HepG2 (cell line): Measurements from ENCODE around the gene UBR3. TPM values are rescaled to one million over a fixed set of nuclear protein-coding genes. Genes with fewer than 3 reads are reported as not detected.

ENCODE experiments used
- AGO2 ChIP-seq: fragments of 200-400 bp; formaldehyde crosslinking; optimal IDR thresholded peaks from 2 replicates; pipeline ENCODE3; 2017; ENCODE audit warnings: mild to moderate bottlenecking, low read depth, low read length, moderate library complexity
- ARHGAP35 ChIP-seq: sonication (generic); formaldehyde crosslinking; IDR thresholded peaks from 2 replicates; pipeline ENCODE4 v1.9.0; 2022; ENCODE audit warnings: mild to moderate bottlenecking, inconsistent platforms, moderate library complexity, missing genetic modification reagents, borderline replicate concordance
- GFI1 ChIP-seq: sonication (generic); formaldehyde crosslinking; IDR thresholded peaks from 2 replicates; pipeline ENCODE4 v1.5.0; 2020; ENCODE audit warnings: missing genetic modification reagents, mild to moderate bottlenecking, borderline replicate concordance
- HNRNPK ChIP-seq: fragments of 200-400 bp; formaldehyde crosslinking; IDR thresholded peaks from 2 replicates; pipeline ENCODE4 v1.6.1; 2018; ENCODE audit warnings: low read length, low read depth, moderate library complexity, mild to moderate bottlenecking; ENCODE audit not compliant: poor library complexity, severe bottlenecking
- HNRNPLL ChIP-seq: fragments of 200-400 bp; formaldehyde crosslinking; IDR thresholded peaks from 2 replicates; pipeline ENCODE4 v1.6.1; 2017; ENCODE audit warnings: mild to moderate bottlenecking, low read depth, low read length; ENCODE audit not compliant: poor library complexity, severe bottlenecking
- HOXA9 ChIP-seq: sonication (generic); formaldehyde crosslinking; IDR thresholded peaks from 2 replicates; pipeline ENCODE4 v1.8.1; 2022; ENCODE audit warnings: missing genetic modification reagents, mild to moderate bottlenecking, moderate library complexity, borderline replicate concordance
- KAT7 ChIP-seq: IDR thresholded peaks from 2 replicates; pipeline ENCODE4 v1.6.1; 2018; ENCODE audit warnings: borderline replicate concordance, missing compliant biosample characterization
- KLF13 ChIP-seq: sonication (generic); formaldehyde crosslinking; IDR thresholded peaks from 2 replicates; pipeline ENCODE4 v1.4.0; 2020; ENCODE audit warnings: mild to moderate bottlenecking, missing genetic modification reagents
- NFYC ChIP-seq: IDR thresholded peaks from 2 replicates; pipeline ENCODE4 v1.6.1; 2016; ENCODE audit warnings: missing genetic modification reagents, missing compliant biosample characterization
- NKX3-1 ChIP-seq: sonication (generic); formaldehyde crosslinking; IDR thresholded peaks from 2 replicates; pipeline ENCODE4 v1.5.0; 2020; ENCODE audit warnings: missing genetic modification reagents
- PBX2 ChIP-seq: IDR thresholded peaks from 2 replicates; pipeline ENCODE4 v1.6.1; 2016; ENCODE audit warnings: control low read depth
- PHB2 ChIP-seq: fragments of 450-650 bp; IDR thresholded peaks from 2 replicates; pipeline ENCODE4 v1.6.1; 2018; ENCODE audit not compliant: partially characterized antibody
- SNAI1 ChIP-seq: sonication (generic); formaldehyde crosslinking; IDR thresholded peaks from 2 replicates; pipeline ENCODE4 v1.5.0; 2020; ENCODE audit warnings: mild to moderate bottlenecking, missing genetic modification reagents, borderline replicate concordance
- SP1 ChIP-seq, 2 experiments: fragments of 450-650 bp in 1 of 2; sonication (generic) in 1 of 2; formaldehyde crosslinking in 1 of 2; IDR thresholded peaks; 2 replicates each; pipeline versions ENCODE4 v1.4.0 to v1.6.1; 2016 to 2020; ENCODE audit warnings: missing genetic modification reagents in 1 of 2
- TARDBP ChIP-seq: sonication (generic); formaldehyde crosslinking; IDR thresholded peaks from 2 replicates; pipeline ENCODE4 v1.8.0; 2022; ENCODE audit warnings: mild to moderate bottlenecking, missing genetic modification reagents
- TMF1 ChIP-seq: sonication (generic); formaldehyde crosslinking; IDR thresholded peaks from 2 replicates; pipeline ENCODE4 v1.8.1; 2022; ENCODE audit warnings: low read depth, missing genetic modification reagents
- TOE1 ChIP-seq: sonication (generic); formaldehyde crosslinking; IDR thresholded peaks from 2 replicates; pipeline ENCODE4 v1.4.0; 2020; ENCODE audit warnings: mild to moderate bottlenecking, missing genetic modification reagents
- ZNF770 ChIP-seq: sonication (generic); formaldehyde crosslinking; IDR thresholded peaks from 2 replicates; pipeline ENCODE4 v1.5.0; 2020; ENCODE audit warnings: mild to moderate bottlenecking, missing genetic modification reagents
- ZNF879 ChIP-seq: sonication (generic); formaldehyde crosslinking; IDR thresholded peaks from 2 replicates; pipeline ENCODE4 v1.8.1; 2023; ENCODE audit warnings: missing genetic modification reagents
- polyA plus RNA-seq, 8 experiments: library from polyadenylated mRNA; depleted of rRNA in 3 of 8; stranded (reverse) in 7 of 8; unstranded in 1 of 8; fragments of >200 nt; fragmentation: Illumina TruSeq in 4 of 8; extraction: Trizol in 4 of 8; gene quantifications; 2 replicates each; pipeline versions ENCODE4 v1.2.1 to v1.2.3, GENCODE V29; 2011 to 2016; ENCODE audit warnings: low read depth in 4 of 8, missing spikeins in 1 of 8, mixed read lengths in 1 of 8; ENCODE audit not compliant: insufficient read depth in 1 of 8
- total RNA-seq, 5 experiments: library from RNA; depleted of rRNA; stranded (reverse); fragments of >200 nt; fragmentation: Illumina TruSeq; extraction: Trizol; gene quantifications; 2 replicates each; pipeline ENCODE4 v1.2.3, GENCODE V29; 2016; ENCODE audit warnings: low read depth in 1 of 5
- TF ChIP-seq, protein P1 (sequence below): sonication (generic); formaldehyde crosslinking; IDR thresholded peaks from 2 replicates; pipeline ENCODE4 v1.4.0; 2020; ENCODE audit warnings: missing genetic modification reagents
- TF ChIP-seq, protein P2 (sequence below): sonication (generic); formaldehyde crosslinking; IDR thresholded peaks from 2 replicates; pipeline ENCODE4 v1.4.0; 2020; ENCODE audit warnings: mild to moderate bottlenecking, missing genetic modification reagents

The UBR3 gene
- total and polyA plus RNA-seq, 2 of the 13 experiments (the other 11 are each of a cell fraction or from before 2014, with no cell fraction given), result 15.1 to 28.0 TPM

GRCh38 chr2:169827272-169828140 lies at the start of gene UBR3 (continued):
- TF ChIP-seq ZNF770 (CRISPR knock-in tag) (0 out of 2 replicates have a peak, but pooled peaks have one; percentile 44), SNAI1 (CRISPR knock-in tag) (no peak), HNRNPLL (peak; percentile 45), PHB2 (no peak), HOXA9 (CRISPR knock-in tag) (peak; percentile 85; the same call in 1 of the 2 replicates), KLF13 (CRISPR knock-in tag) (0 out of 2 replicates have a peak, but pooled peaks have one; percentile 32), TMF1 (CRISPR knock-in tag) (peak; percentile 92), NKX3-1 (CRISPR knock-in tag) (0 out of 2 replicates have a peak, but pooled peaks have one; percentile 18), HNRNPK (peak; percentile 61), ARHGAP35 (CRISPR knock-in tag) (peak; percentile 53; the same call in 1 of the 2 replicates), AGO2 (peak; percentile 54), PBX2 (CRISPR knock-in tag) (no peak), SP1 (IDR thresholded peaks at IDR 0.05) (peak; percentile 66; the same call in 1 of the 2 replicates), SP1 (CRISPR knock-in tag; IDR thresholded peaks at IDR 0.05) (peak; percentile 68), TARDBP (CRISPR knock-in tag) (0 out of 2 replicates have a peak, but pooled peaks have one; percentile 23), NFYC (CRISPR knock-in tag) (no peak), KAT7 (CRISPR knock-in tag) (peak; percentile 74; the same call in 1 of the 2 replicates), ZNF879 (CRISPR knock-in tag) (peak; percentile 89), GFI1 (CRISPR knock-in tag) (peak; percentile 56; the same call in 1 of the 2 replicates), TOE1 (no peak)
- TF ChIP-seq, protein P1, sequence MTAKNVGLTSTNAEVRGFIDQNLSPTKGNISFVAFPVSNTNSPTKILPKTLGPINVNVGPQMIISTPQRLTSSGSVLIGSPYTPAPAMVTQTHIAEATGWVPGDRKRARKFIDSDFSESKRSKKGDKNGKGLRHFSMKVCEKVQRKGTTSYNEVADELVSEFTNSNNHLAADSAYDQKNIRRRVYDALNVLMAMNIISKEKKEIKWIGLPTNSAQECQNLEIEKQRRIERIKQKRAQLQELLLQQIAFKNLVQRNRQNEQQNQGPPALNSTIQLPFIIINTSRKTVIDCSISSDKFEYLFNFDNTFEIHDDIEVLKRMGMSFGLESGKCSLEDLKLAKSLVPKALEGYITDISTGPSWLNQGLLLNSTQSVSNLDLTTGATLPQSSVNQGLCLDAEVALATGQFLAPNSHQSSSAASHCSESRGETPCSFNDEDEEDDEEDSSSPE (CRISPR knock-in tag), result peak; percentile 49
- TF ChIP-seq, protein P2, sequence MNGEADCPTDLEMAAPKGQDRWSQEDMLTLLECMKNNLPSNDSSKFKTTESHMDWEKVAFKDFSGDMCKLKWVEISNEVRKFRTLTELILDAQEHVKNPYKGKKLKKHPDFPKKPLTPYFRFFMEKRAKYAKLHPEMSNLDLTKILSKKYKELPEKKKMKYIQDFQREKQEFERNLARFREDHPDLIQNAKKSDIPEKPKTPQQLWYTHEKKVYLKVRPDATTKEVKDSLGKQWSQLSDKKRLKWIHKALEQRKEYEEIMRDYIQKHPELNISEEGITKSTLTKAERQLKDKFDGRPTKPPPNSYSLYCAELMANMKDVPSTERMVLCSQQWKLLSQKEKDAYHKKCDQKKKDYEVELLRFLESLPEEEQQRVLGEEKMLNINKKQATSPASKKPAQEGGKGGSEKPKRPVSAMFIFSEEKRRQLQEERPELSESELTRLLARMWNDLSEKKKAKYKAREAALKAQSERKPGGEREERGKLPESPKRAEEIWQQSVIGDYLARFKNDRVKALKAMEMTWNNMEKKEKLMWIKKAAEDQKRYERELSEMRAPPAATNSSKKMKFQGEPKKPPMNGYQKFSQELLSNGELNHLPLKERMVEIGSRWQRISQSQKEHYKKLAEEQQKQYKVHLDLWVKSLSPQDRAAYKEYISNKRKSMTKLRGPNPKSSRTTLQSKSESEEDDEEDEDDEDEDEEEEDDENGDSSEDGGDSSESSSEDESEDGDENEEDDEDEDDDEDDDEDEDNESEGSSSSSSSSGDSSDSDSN, result peak; percentile 93
